ENCODE measurements around the gene ECT2.

DNA sequence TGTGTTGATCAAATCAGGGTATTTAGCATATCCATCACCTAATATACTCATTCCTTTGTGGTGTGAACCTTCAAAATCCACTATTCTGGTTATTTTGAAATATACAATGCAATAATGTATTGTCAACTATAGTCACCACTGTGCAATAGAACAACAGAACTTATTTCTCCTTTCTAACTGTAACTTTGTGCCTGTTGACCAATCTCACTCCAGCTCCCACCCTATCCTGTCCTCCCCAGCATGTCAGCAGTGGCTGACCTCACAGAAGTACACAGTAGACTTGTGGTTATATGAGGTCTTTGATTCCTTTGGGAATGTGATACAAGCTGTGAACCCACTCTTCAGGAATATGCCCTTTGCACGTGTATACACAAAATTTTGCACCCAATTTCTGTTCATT is 64.2 kb downstream of the ECT2 start:
- TF ChIP-seq, protein P1, sequence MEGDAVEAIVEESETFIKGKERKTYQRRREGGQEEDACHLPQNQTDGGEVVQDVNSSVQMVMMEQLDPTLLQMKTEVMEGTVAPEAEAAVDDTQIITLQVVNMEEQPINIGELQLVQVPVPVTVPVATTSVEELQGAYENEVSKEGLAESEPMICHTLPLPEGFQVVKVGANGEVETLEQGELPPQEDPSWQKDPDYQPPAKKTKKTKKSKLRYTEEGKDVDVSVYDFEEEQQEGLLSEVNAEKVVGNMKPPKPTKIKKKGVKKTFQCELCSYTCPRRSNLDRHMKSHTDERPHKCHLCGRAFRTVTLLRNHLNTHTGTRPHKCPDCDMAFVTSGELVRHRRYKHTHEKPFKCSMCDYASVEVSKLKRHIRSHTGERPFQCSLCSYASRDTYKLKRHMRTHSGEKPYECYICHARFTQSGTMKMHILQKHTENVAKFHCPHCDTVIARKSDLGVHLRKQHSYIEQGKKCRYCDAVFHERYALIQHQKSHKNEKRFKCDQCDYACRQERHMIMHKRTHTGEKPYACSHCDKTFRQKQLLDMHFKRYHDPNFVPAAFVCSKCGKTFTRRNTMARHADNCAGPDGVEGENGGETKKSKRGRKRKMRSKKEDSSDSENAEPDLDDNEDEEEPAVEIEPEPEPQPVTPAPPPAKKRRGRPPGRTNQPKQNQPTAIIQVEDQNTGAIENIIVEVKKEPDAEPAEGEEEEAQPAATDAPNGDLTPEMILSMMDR (conservative IDR thresholded peaks at IDR 0.05; ENCODE audit: low read length): no peak
- TF ChIP-seq EZH2phosphoT487 (IDR thresholded peaks at IDR 0.05; ENCODE audit: borderline replicate concordance, low read depth, low read length): no peak

Measured in OCI-LY7 (cell line).